ENCODE results near the gene FAS.

The FAS gene

GRCh38 chr10:89051593-89051992 lies 61.0 kb downstream of the FAS start:
- Mint-ChIP-seq H3K36me3 (ENCODE audit: low read depth) (no peaks in the 10 kb centered on the region), H3K9me3 (no peaks in the 10 kb centered on the region), H3K27ac (no peak overlapping the region), H3K27me3 (ENCODE audit: low read depth) (no peaks in the 10 kb centered on the region), H3K4me1 (peaks cover 8% of the 10 kb centered on the region), H3K4me3 (no peak overlapping the region)
- no peak for TF ChIP-seq CTCF (IDR thresholded peaks at IDR 0.05; ENCODE audit: unreplicated experiment in 3 of 3)

- Mint-ChIP-seq H3K4me3 (no peak overlapping the region), H3K27me3 (ENCODE audit: low read depth) (no peaks in the 10 kb centered on the region), H3K4me1 (peaks cover 8% of the 10 kb centered on the region), H3K36me3 (ENCODE audit: low read depth) (no peaks in the 10 kb centered on the region), H3K27ac (no peak overlapping the region), H3K9me3 (no peaks in the 10 kb centered on the region)
- no peak for TF ChIP-seq CTCF (IDR thresholded peaks at IDR 0.05; ENCODE audit: unreplicated experiment in 3 of 3)
These were observed 63.0 kb downstream of the FAS start for GRCh38 chr10:89053555-89053954.

DNA sequence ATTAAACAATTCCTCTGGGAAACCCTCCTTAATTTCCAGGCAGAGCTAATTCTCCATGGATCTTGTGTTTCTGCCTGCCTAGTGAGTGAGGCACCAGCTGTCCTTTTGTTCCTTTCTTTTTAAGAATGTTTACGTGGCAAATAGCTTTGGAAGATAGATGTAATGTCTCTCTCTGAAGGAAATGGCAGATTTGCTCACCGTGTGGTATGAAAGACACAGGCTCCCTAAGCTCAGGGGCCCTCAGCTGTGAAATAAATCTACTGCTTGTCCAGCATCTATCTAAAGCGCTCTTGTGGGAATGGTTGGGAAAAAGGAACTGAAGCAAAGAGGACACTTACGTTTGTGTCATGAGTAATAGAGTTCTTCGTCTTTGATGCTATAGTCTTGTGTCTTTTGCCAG lies 64.6 kb downstream of the FAS start:
- H3K9me3 Mint-ChIP-seq, result no peaks in the 10 kb centered on the region
- no peaks in the 10 kb centered on the region for H3K36me3 Mint-ChIP-seq (ENCODE audit: low read depth)
- peaks cover 8% of the 10 kb centered on the region for H3K4me1 Mint-ChIP-seq
- H3K27me3 Mint-ChIP-seq (ENCODE audit: low read depth), result no peaks in the 10 kb centered on the region
- TF ChIP-seq CTCF (IDR thresholded peaks at IDR 0.05; ENCODE audit: unreplicated experiment in 3 of 3), result no peak
- H3K4me3 Mint-ChIP-seq, result no peak overlapping the region
- peak overlapping the region in 2 of 3 experiments; percentile 10 to 20 for H3K27ac Mint-ChIP-seq

GRCh38 chr10:89062861-89063260 lies 72.3 kb downstream of the FAS start:
- Mint-ChIP-seq H3K9me3 (no peaks in the 10 kb centered on the region), H3K36me3 (ENCODE audit: low read depth) (no peaks in the 10 kb centered on the region)
- TF ChIP-seq CTCF (IDR thresholded peaks at IDR 0.05; ENCODE audit: unreplicated experiment in 3 of 3), result no peak

GRCh38 chr10:89063465-89063864 lies 72.9 kb downstream of the FAS start:
- peaks cover 24% of the 10 kb centered on the region for H3K4me1 Mint-ChIP-seq
- no peak overlapping the region for H3K4me3 Mint-ChIP-seq
- no peaks in the 10 kb centered on the region for H3K27me3 Mint-ChIP-seq (ENCODE audit: low read depth)
- H3K27ac Mint-ChIP-seq, result no peak overlapping the region
- no peaks in the 10 kb centered on the region for H3K36me3 Mint-ChIP-seq (ENCODE audit: low read depth)
- H3K9me3 Mint-ChIP-seq, result no peaks in the 10 kb centered on the region
- no peak for TF ChIP-seq CTCF (IDR thresholded peaks at IDR 0.05; ENCODE audit: unreplicated experiment in 3 of 3)

More at GRCh38 chr10:89062861-89063260, 72.3 kb downstream of the FAS start:
- Mint-ChIP-seq H3K27ac (no peak overlapping the region), H3K4me1 (peaks cover 24% of the 10 kb centered on the region), H3K27me3 (ENCODE audit: low read depth) (no peaks in the 10 kb centered on the region), H3K4me3 (no peak overlapping the region)

- H3K36me3 Mint-ChIP-seq (ENCODE audit: low read depth), result no peaks in the 10 kb centered on the region
- H3K27me3 Mint-ChIP-seq (ENCODE audit: low read depth), result no peaks in the 10 kb centered on the region
- no peak overlapping the region for H3K4me3 Mint-ChIP-seq
- H3K4me1 Mint-ChIP-seq, result peaks cover 24% of the 10 kb centered on the region
- no peak for TF ChIP-seq CTCF (IDR thresholded peaks at IDR 0.05; ENCODE audit: unreplicated experiment in 3 of 3)
- peak overlapping the region in 1 of 3 experiments; percentile 35 for H3K27ac Mint-ChIP-seq
- no peaks in the 10 kb centered on the region for H3K9me3 Mint-ChIP-seq
These were observed 74.2 kb downstream of the FAS start for GRCh38 chr10:89064748-89065147.
